DND-41 (cell line): ENCODE data around the gene MAST4.

ENCODE experiments used
- CTCF ChIP-seq: IDR thresholded peaks from 2 replicates; pipeline ENCODE4 v1.5.1; 2012; ENCODE audit warnings: borderline replicate concordance, low read length, moderate library complexity, mild to moderate bottlenecking; ENCODE audit not compliant: poor library complexity, severe bottlenecking; ENCODE audit errors: extremely low read depth
- EZH2 ChIP-seq: IDR thresholded peaks from 3 replicates; pipeline ENCODE4 v1.6.1; 2012; ENCODE audit warnings: borderline replicate concordance, low read depth, mild to moderate bottlenecking, moderate library complexity, low read length, inconsistent platforms; ENCODE audit not compliant: severe bottlenecking

- TF ChIP-seq CTCF (no peak), EZH2 (no peak)
Measured at GRCh38 chr5:66587771-66588170, 8.4 kb upstream of the MAST4 start.
